ENCODE results near the gene ADCK2.
"Not testable (repeated sequence)": the region's sequence is repeated elsewhere in the genome, so short reads cannot be mapped to it uniquely, and the experiment has no call there.

The ADCK2 gene

GRCh38 chr7:140669352-140669751 is 3.4 kb upstream of the ADCK2 start:
- Histone ChIP-seq H3K9ac (ENCODE audit: insufficient read length, low read depth) (no peak overlapping the region), H3K9me3 (ENCODE audit: insufficient read depth, low read length) (no peaks in the 10 kb centered on the region), H3K27me3 (ENCODE audit: insufficient read depth, insufficient read length) (peaks cover 17% of the 10 kb centered on the region), H3K4me1 (ENCODE audit: insufficient read depth, insufficient read length) (peaks cover 5% of the 10 kb centered on the region), H3K36me3 (ENCODE audit: insufficient read depth, insufficient read length, low read length) (no peaks in the 10 kb centered on the region), H3K4me3 (ENCODE audit: insufficient read length, low read depth) (no peak overlapping the region)
- TF ChIP-seq YY1 (IDR thresholded peaks at IDR 0.05; ENCODE audit: insufficient read depth, insufficient read length) (no peak), SUZ12 (IDR thresholded peaks at IDR 0.05; ENCODE audit: extremely low read depth, insufficient read depth, insufficient read length) (no peak), ZNF274 (IDR thresholded peaks at IDR 0.05; ENCODE audit: low read depth, low read length) (no peak)
- no peak for DNase-seq (ENCODE audit: low read depth, low spot score)

- H3K9me3 ChIP-seq (ENCODE audit: insufficient read depth, low read length); H3K4me3 ChIP-seq (ENCODE audit: insufficient read length, low read depth); H3K36me3 ChIP-seq (ENCODE audit: insufficient read depth, insufficient read length, low read length): not testable (repeated sequence)
These were observed 2.9 kb upstream of the ADCK2 start for GRCh38 chr7:140669862-140670261.

GRCh38 chr7:140670343-140670935 is 2.3 kb upstream of the ADCK2 start:
- H3K9me3 ChIP-seq (ENCODE audit: insufficient read depth, low read length): no peaks in the 10 kb centered on the region
- DNase-seq (ENCODE audit: low read depth, low spot score): no peak
- peaks cover 17% of the 10 kb centered on the region for H3K27me3 ChIP-seq (ENCODE audit: insufficient read depth, insufficient read length)
- no peak overlapping the region for H3K9ac ChIP-seq (ENCODE audit: insufficient read length, low read depth)
- H3K4me1 ChIP-seq (ENCODE audit: insufficient read depth, insufficient read length): peaks cover 5% of the 10 kb centered on the region
- no peak for TF ChIP-seq YY1 (IDR thresholded peaks at IDR 0.05; ENCODE audit: insufficient read depth, insufficient read length)
- TF ChIP-seq SUZ12 (IDR thresholded peaks at IDR 0.05; ENCODE audit: extremely low read depth, insufficient read depth, insufficient read length): no peak
- no peak for TF ChIP-seq ZNF274 (IDR thresholded peaks at IDR 0.05; ENCODE audit: low read depth, low read length)
- H3K4me3 ChIP-seq (ENCODE audit: insufficient read length, low read depth): no peak overlapping the region
- H3K36me3 ChIP-seq (ENCODE audit: insufficient read depth, insufficient read length, low read length): no peaks in the 10 kb centered on the region

More at GRCh38 chr7:140669862-140670261, 2.9 kb upstream of the ADCK2 start:
- H3K27me3 ChIP-seq (ENCODE audit: insufficient read depth, insufficient read length): peaks cover 17% of the 10 kb centered on the region
- H3K4me1 ChIP-seq (ENCODE audit: insufficient read depth, insufficient read length); DNase-seq (ENCODE audit: low read depth, low spot score); H3K9ac ChIP-seq (ENCODE audit: insufficient read length, low read depth): not testable (repeated sequence)

- H3K4me3 ChIP-seq (ENCODE audit: insufficient read length, low read depth): no peak overlapping the region
- no peaks in the 10 kb centered on the region for H3K9me3 ChIP-seq (ENCODE audit: insufficient read depth, low read length)
- no peak for DNase-seq (ENCODE audit: low read depth, low spot score)
- no peaks in the 10 kb centered on the region for H3K36me3 ChIP-seq (ENCODE audit: insufficient read depth, insufficient read length, low read length)
- TF ChIP-seq ZNF274 (IDR thresholded peaks at IDR 0.05; ENCODE audit: low read depth, low read length) (no peak), SUZ12 (IDR thresholded peaks at IDR 0.05; ENCODE audit: extremely low read depth, insufficient read depth, insufficient read length) (no peak)
- peaks cover 17% of the 10 kb centered on the region for H3K27me3 ChIP-seq (ENCODE audit: insufficient read depth, insufficient read length)
- peaks cover 5% of the 10 kb centered on the region for H3K4me1 ChIP-seq (ENCODE audit: insufficient read depth, insufficient read length)
- no peak overlapping the region for H3K9ac ChIP-seq (ENCODE audit: insufficient read length, low read depth)
These were observed 779 bp upstream of the ADCK2 start for GRCh38 chr7:140671966-140672365.

GRCh38 chr7:140673063-140673773 is 473 bp downstream of the ADCK2 start:
- Histone ChIP-seq H3K27me3 (ENCODE audit: insufficient read depth, insufficient read length) (peaks cover 17% of the 10 kb centered on the region), H3K4me1 (ENCODE audit: insufficient read depth, insufficient read length) (peaks cover 5% of the 10 kb centered on the region), H3K9me3 (ENCODE audit: insufficient read depth, low read length) (no peaks in the 10 kb centered on the region), H3K4me3 (ENCODE audit: insufficient read length, low read depth) (peak overlapping the region; percentile 68), H3K9ac (ENCODE audit: insufficient read length, low read depth) (peak overlapping the region; percentile 87), H3K36me3 (ENCODE audit: insufficient read depth, insufficient read length, low read length) (no peaks in the 10 kb centered on the region)
- TF ChIP-seq SUZ12 (IDR thresholded peaks at IDR 0.05; ENCODE audit: extremely low read depth, insufficient read depth, insufficient read length) (no peak), ZNF274 (IDR thresholded peaks at IDR 0.05; ENCODE audit: low read depth, low read length) (no peak), YY1 (IDR thresholded peaks at IDR 0.05; ENCODE audit: insufficient read depth, insufficient read length) (no peak)
- no peak for DNase-seq (ENCODE audit: low read depth, low spot score)

- DNase-seq (ENCODE audit: low read depth, low spot score): no peak
- Histone ChIP-seq H3K36me3 (ENCODE audit: insufficient read depth, insufficient read length, low read length) (no peaks in the 10 kb centered on the region), H3K4me3 (ENCODE audit: insufficient read length, low read depth) (peak overlapping the region; percentile 68), H3K9me3 (ENCODE audit: insufficient read depth, low read length) (no peaks in the 10 kb centered on the region), H3K27me3 (ENCODE audit: insufficient read depth, insufficient read length) (peaks cover 17% of the 10 kb centered on the region), H3K4me1 (ENCODE audit: insufficient read depth, insufficient read length) (peaks cover 5% of the 10 kb centered on the region), H3K9ac (ENCODE audit: insufficient read length, low read depth) (peak overlapping the region; percentile 87)
- no peak for TF ChIP-seq YY1 (IDR thresholded peaks at IDR 0.05; ENCODE audit: insufficient read depth, insufficient read length)
- no peak for TF ChIP-seq ZNF274 (IDR thresholded peaks at IDR 0.05; ENCODE audit: low read depth, low read length)
These were observed 1.0 kb downstream of the ADCK2 start for GRCh38 chr7:140673774-140674155.

GRCh38 chr7:140674356-140674800 is 1.6 kb downstream of the ADCK2 start:
- no peak overlapping the region for H3K4me3 ChIP-seq (ENCODE audit: insufficient read length, low read depth)
- peak overlapping the region; percentile 87 for H3K9ac ChIP-seq (ENCODE audit: insufficient read length, low read depth)
- peaks cover 5% of the 10 kb centered on the region for H3K4me1 ChIP-seq (ENCODE audit: insufficient read depth, insufficient read length)
- TF ChIP-seq SUZ12 (IDR thresholded peaks at IDR 0.05; ENCODE audit: extremely low read depth, insufficient read depth, insufficient read length) (no peak), YY1 (IDR thresholded peaks at IDR 0.05; ENCODE audit: insufficient read depth, insufficient read length) (no peak), ZNF274 (IDR thresholded peaks at IDR 0.05; ENCODE audit: low read depth, low read length) (no peak)
- no peaks in the 10 kb centered on the region for H3K9me3 ChIP-seq (ENCODE audit: insufficient read depth, low read length)
- peaks cover 17% of the 10 kb centered on the region for H3K27me3 ChIP-seq (ENCODE audit: insufficient read depth, insufficient read length)
- no peak for DNase-seq (ENCODE audit: low read depth, low spot score)
- peaks cover 6% of the 10 kb centered on the region for H3K36me3 ChIP-seq (ENCODE audit: insufficient read depth, insufficient read length, low read length)
